Measurements from ENCODE around the gene CLDN9. TPM values are rescaled to one million over a fixed set of nuclear protein-coding genes. Genes with fewer than 3 reads are reported as not detected.

The CLDN9 gene
- total and polyA plus RNA-seq, 9 of the 15 experiments (the other 6 are each of a cell fraction or from before 2014, with no cell fraction given): 0.12 to 0.44 (median 0.22) TPM; not detected in 4

DNA sequence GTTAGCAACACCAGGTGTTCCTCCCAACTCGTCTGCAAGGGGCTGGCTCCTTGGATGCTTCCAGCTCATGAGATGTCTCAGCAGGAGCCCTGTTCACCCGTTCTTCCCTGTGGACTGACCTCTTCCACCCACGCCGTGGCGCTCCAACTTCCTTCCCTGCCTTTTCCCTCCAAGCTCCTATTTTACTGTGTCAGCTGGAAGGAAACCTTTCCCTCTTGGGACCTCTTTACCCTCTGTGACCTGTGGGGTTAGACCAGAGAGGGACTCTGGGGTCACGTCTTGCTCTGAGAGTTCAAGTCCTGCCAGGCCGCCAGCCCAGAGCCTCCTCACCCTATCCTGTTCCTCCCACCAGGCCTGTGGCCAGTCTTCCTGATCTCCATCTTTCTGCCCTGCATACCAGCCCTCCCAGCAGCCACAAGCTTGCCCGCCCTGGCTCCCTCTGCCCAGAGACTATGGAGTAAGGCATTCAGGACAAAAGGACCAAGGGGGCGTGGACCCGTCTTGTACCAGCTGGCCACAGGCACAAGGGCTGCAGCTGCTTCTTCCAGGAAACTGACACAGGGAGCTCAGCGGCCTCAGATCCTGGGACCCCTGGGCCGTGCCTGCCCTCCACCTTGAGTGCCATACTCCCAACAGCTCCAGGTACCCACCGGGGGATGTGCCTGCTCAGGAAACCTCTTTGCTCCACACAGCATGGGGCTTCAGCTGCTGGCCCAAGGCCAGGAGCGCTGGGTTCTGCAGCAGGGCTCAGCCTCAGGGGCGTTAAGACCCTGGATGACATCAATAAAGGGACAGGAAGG, 40.5 kb upstream of the CLDN9 start (continued):
- TF ChIP-seq AFF4 (CRISPR knock-in tag; IDR thresholded peaks at IDR 0.05): no peak
- TF ChIP-seq FOXJ2 (tag; IDR thresholded peaks at IDR 0.05): no peak
- no peak for TF ChIP-seq RAD51 (IDR thresholded peaks at IDR 0.05; ENCODE audit: borderline replicate concordance, low read depth)
- TF ChIP-seq GTF3C2 (IDR thresholded peaks at IDR 0.05; ENCODE audit: borderline replicate concordance, extremely low read depth, insufficient read length): no peak
- no peak for TF ChIP-seq FOXA1 (IDR thresholded peaks at IDR 0.05; ENCODE audit: borderline replicate concordance)
- TF ChIP-seq KAT7 (CRISPR knock-in tag; IDR thresholded peaks at IDR 0.05; ENCODE audit: borderline replicate concordance): no peak
- TF ChIP-seq PYGO2 (tag; IDR thresholded peaks at IDR 0.05): no peak
- TF ChIP-seq IRF2 (CRISPR knock-in tag; IDR thresholded peaks at IDR 0.05): no peak
- TF ChIP-seq, protein P1, sequence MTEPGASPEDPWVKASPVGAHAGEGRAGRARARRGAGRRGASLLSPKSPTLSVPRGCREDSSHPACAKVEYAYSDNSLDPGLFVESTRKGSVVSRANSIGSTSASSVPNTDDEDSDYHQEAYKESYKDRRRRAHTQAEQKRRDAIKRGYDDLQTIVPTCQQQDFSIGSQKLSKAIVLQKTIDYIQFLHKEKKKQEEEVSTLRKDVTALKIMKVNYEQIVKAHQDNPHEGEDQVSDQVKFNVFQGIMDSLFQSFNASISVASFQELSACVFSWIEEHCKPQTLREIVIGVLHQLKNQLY (CRISPR knock-in tag; conservative IDR thresholded peaks at IDR 0.05): no peak
- TF ChIP-seq ZNF699 (CRISPR knock-in tag; IDR thresholded peaks at IDR 0.05; ENCODE audit: insufficient replicate concordance): no peak
- TF ChIP-seq TEAD4 (IDR thresholded peaks at IDR 0.05; ENCODE audit: low read length): no peak; the same call in 1 of the 2 replicates
- TF ChIP-seq TEAD4 (CRISPR knock-in tag; IDR thresholded peaks at IDR 0.05; ENCODE audit: borderline replicate concordance): no peak
- TF ChIP-seq HDAC6 (IDR thresholded peaks at IDR 0.05; ENCODE audit: low read depth, low read length): no peak
- TF ChIP-seq RFX1 (IDR thresholded peaks at IDR 0.05): no peak
- TF ChIP-seq ZBTB33 (CRISPR knock-in tag; IDR thresholded peaks at IDR 0.05): peak; percentile 11; the same call in 1 of the 2 replicates
- peak; percentile 20; the same call in 1 of the 2 replicates for TF ChIP-seq TFAP4 (CRISPR knock-in tag; IDR thresholded peaks at IDR 0.05; ENCODE audit: borderline replicate concordance)
